ENCODE data around the gene BEST3.
"Not testable (repeated sequence)": the region's sequence is repeated elsewhere in the genome, so short reads cannot be mapped to it uniquely, and the experiment has no call there.

Gene BEST3

DNA sequence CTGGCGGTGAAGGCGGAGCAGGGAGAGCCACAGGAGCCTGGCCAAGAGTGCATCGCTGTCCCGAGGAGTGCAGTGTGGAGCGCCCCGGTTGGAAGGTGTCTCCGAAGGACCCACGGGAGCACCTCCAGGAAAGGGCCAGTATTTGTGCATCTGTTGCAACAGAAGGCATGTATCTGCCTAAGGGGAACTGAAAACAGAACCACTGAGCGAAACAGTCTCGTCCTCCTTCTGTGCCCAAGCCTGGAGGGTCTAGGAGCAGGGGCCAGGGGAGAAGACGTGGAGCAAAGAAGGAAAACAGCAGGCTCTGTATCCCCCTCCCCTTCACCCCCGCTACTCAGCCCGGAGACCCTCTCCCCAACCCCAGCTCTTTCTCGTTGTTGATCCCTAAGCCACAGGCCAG, 83.1 kb downstream of the BEST3 start:
- TF ChIP-seq, protein P1, sequence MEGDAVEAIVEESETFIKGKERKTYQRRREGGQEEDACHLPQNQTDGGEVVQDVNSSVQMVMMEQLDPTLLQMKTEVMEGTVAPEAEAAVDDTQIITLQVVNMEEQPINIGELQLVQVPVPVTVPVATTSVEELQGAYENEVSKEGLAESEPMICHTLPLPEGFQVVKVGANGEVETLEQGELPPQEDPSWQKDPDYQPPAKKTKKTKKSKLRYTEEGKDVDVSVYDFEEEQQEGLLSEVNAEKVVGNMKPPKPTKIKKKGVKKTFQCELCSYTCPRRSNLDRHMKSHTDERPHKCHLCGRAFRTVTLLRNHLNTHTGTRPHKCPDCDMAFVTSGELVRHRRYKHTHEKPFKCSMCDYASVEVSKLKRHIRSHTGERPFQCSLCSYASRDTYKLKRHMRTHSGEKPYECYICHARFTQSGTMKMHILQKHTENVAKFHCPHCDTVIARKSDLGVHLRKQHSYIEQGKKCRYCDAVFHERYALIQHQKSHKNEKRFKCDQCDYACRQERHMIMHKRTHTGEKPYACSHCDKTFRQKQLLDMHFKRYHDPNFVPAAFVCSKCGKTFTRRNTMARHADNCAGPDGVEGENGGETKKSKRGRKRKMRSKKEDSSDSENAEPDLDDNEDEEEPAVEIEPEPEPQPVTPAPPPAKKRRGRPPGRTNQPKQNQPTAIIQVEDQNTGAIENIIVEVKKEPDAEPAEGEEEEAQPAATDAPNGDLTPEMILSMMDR (conservative IDR thresholded peaks at IDR 0.05), result no peak
- no peak overlapping the region for H3K27ac ChIP-seq

DNA sequence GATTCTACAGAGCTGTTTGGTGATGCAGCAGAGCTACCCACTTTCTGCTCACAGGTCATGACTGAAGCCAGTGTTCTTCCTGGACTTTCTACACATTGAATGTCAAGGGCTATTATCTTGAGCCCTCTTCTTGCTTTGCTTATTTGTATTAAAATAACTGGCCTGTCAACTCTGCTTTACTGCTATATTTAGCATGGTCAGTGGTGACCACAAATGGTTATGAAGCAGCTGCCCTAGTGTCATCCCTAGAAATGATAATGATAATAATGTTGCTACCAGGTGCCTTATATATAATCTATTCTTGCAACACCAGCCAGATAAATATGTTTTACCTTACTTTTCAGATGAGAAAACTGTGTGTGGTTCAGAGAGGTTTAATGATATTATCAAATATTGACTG, 85.8 kb downstream of the BEST3 start:
- no peak overlapping the region for H3K27ac ChIP-seq
- TF ChIP-seq, protein P1 (conservative IDR thresholded peaks at IDR 0.05), result no peak

DNA sequence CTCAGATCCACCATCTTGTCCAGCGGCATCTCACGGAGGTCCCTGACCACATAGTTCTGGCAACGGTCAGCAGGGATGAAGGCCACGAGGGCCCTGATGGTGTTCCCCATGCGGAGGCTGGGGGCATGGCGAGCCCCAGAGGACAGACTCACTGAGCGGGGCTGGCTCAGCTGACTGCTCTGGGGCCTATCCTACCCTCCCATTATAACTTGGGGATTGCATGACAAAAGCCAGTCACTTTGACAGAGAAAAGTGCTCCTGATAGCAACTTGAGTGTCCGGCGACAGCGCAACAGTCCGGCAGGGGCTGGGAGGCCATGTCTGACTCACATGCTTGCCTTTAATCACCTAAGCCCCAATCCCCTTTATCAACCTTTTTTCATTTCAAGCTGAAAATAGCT, 88.4 kb downstream of the BEST3 start, which contains the start of gene LRRC10:
LRRC10 (minus strand) TSS at position 179 of the 400 bp plus-strand sequence; CDS start at position 110, 69 bp downstream.
- H3K27ac ChIP-seq, result no peak within 1 kb of the TSS
- TF ChIP-seq, protein P1 (conservative IDR thresholded peaks at IDR 0.05), result no peak

DNA sequence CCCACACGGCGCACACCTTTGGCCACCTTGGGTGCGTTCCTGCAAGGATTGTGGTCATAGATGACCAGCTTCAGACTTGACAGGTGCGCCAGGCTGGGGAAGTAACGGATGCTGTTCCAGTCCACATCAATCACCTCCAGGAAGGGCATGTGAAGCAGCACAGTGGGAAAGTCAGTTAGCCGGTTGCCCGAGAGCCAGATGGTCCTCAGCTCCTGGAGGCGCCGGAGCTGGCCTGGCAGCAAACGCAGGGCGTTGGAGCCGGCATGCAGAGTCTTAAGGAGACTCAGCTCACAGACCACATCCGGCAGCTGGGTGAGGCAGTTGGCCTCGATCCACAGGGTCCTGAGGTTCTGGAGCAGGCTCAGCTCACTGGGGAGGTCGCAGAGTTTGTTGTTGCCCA, 89.0 kb downstream of the BEST3 start:
- no peak overlapping the region for H3K27ac ChIP-seq
- TF ChIP-seq, protein P1 (conservative IDR thresholded peaks at IDR 0.05), result no peak

DNA sequence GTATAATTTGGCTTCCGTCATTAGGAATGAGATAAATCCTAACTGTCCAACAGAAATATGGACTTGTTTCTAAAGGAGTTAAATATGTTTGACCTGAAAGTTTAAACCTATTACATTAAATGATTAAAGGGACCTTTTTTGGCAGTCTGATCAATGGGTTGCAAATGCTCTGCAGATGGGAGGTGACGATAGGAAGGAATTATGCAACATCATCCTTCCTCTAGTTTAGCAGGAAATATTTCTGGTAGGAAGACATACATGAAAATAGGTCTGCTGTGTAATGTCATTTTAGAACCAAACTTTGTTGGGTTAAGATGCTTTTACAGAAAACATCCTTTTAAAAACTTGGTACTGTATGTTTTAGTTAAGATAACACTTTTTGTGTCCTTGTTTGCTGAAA, 91.0 kb downstream of the BEST3 start:
- H3K27ac ChIP-seq, result no peak overlapping the region
- TF ChIP-seq, protein P1 (conservative IDR thresholded peaks at IDR 0.05), result no peak

DNA sequence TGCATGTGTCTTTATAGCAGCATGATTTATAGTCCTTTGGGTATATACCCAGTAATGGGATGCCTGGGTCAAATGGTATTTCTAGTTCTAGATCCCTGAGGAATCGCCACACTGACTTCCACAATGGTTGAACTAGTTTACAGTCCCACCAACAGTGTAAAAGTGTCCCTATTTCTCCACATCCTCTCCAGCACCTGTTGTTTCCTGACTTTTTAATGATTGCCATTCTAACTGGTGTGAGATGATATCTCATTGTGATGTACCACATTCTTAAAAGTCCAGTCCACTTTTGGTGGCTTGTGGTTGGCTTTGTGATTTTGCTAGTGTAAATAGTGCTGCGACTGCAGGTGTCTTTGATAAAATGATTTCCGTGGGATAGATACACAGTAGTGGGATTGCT, 94.8 kb downstream of the BEST3 start:
- H3K27ac ChIP-seq, result not testable (repeated sequence)
